RWPE2 (cell line): ENCODE measurements around the gene C6orf132.

Experiments used
- ATAC-seq: fragments of 200-7000 bp; cut with Tn5 transposase; 3 replicates; pipeline ENCODE4 v1.9.1; 2021; ENCODE audit warnings: low read depth
- DNase-seq: peaks from one replicate; pipeline ENCODE4 v3.0.0-alpha.2; 2020; ENCODE audit warnings: low spot score
- H3K27ac ChIP-seq: fragments of 450-650 bp; 2 replicates; pipeline ENCODE4 v1.5.1; 2017; ENCODE audit warnings: mild to moderate bottlenecking; ENCODE audit not compliant: poor library complexity, severe bottlenecking
- H3K27me3 ChIP-seq: fragments of 250-450 bp; sonication (Bioruptor Pico); 2 replicates; pipeline ENCODE4 v1.5.1; 2021; ENCODE audit warnings: mild to moderate bottlenecking, moderate library complexity; ENCODE audit not compliant: insufficient read depth, poor library complexity, severe bottlenecking
- H3K36me3 ChIP-seq: fragments of 250-450 bp; sonication (Bioruptor Pico); 2 replicates; pipeline ENCODE4 v1.5.1; 2020; ENCODE audit warnings: low read depth, mild to moderate bottlenecking, moderate library complexity
- H3K4me1 ChIP-seq: fragments of 250-450 bp; sonication (Bioruptor Pico); 2 replicates; pipeline ENCODE4 v1.5.1; 2021; ENCODE audit warnings: mild to moderate bottlenecking, moderate library complexity; ENCODE audit not compliant: insufficient read depth, poor library complexity, severe bottlenecking
- H3K4me3 ChIP-seq: fragments of 250-450 bp; sonication (Bioruptor Pico); 2 replicates; pipeline ENCODE4 v1.5.1; 2021; ENCODE audit warnings: mild to moderate bottlenecking, moderate library complexity; ENCODE audit not compliant: severe bottlenecking
- H3K9me3 ChIP-seq: fragments of 250-450 bp; sonication (Bioruptor Pico); 2 replicates; pipeline ENCODE4 v1.5.1; 2021; ENCODE audit warnings: mild to moderate bottlenecking, moderate library complexity; ENCODE audit not compliant: severe bottlenecking
- CTCF ChIP-seq: fragments of 450-650 bp; IDR thresholded peaks from one replicate; pipeline ENCODE4 v1.5.1; 2017; ENCODE audit warnings: mild to moderate bottlenecking, moderate library complexity; ENCODE audit not compliant: poor library complexity, severe bottlenecking

The C6orf132 gene

GRCh38 chr6:42184475-42184874 is 42.1 kb upstream of the C6orf132 start:
- DNase-seq, result no peak
- no peak for TF ChIP-seq CTCF
- no peaks in the 10 kb centered on the region for H3K36me3 ChIP-seq

GRCh38 chr6:42182101-42182500 is 39.7 kb upstream of the C6orf132 start:
- H3K36me3 ChIP-seq, result no peaks in the 10 kb centered on the region
- TF ChIP-seq CTCF, result no peak
- H3K27ac ChIP-seq, result no peak overlapping the region
- no peaks in the 10 kb centered on the region for H3K4me1 ChIP-seq
- no peak for ATAC-seq
- peaks cover under 1% of the 10 kb centered on the region for H3K9me3 ChIP-seq
- no peak for DNase-seq
- H3K27me3 ChIP-seq, result no peaks in the 10 kb centered on the region
- no peak overlapping the region for H3K4me3 ChIP-seq

More at GRCh38 chr6:42184475-42184874, 42.1 kb upstream of the C6orf132 start:
- Histone ChIP-seq H3K27ac (no peak overlapping the region), H3K27me3 (no peaks in the 10 kb centered on the region), H3K4me1 (no peaks in the 10 kb centered on the region), H3K4me3 (no peak overlapping the region), H3K9me3 (no peaks in the 10 kb centered on the region)
- ATAC-seq, result no peak

GRCh38 chr6:42179945-42180313 is 37.5 kb upstream of the C6orf132 start:
- DNase-seq (no peak), ATAC-seq (peak; percentile 50; the same call in 2 of the 3 replicates)
- no peaks in the 10 kb centered on the region for H3K4me1 ChIP-seq
- H3K4me3 ChIP-seq, result no peak overlapping the region
- no peaks in the 10 kb centered on the region for H3K36me3 ChIP-seq
- no peak for TF ChIP-seq CTCF
- H3K27ac ChIP-seq, result no peak overlapping the region
- H3K9me3 ChIP-seq, result peaks cover 2% of the 10 kb centered on the region
- no peaks in the 10 kb centered on the region for H3K27me3 ChIP-seq

- H3K9me3 ChIP-seq, result peaks cover 2% of the 10 kb centered on the region
- H3K27me3 ChIP-seq, result no peaks in the 10 kb centered on the region
- ATAC-seq (no peak), DNase-seq (no peak)
- no peaks in the 10 kb centered on the region for H3K36me3 ChIP-seq
- H3K4me1 ChIP-seq, result no peaks in the 10 kb centered on the region
- TF ChIP-seq CTCF, result no peak
- no peak overlapping the region for H3K27ac ChIP-seq
- no peak overlapping the region for H3K4me3 ChIP-seq
Observed at GRCh38 chr6:42179261-42179944, 37.0 kb upstream of the C6orf132 start.
